Hepatocyte (in vitro differentiated cells): ENCODE measurements around the gene CCDC188. TPM values are rescaled to one million over a fixed set of nuclear protein-coding genes. Genes with fewer than 3 reads are reported as not detected.

Source experiments
- DNase-seq: peaks from one replicate; pipeline ENCODE4 v3.0.0-alpha.2; 2016; ENCODE audit warnings: low spot score
- H2AFZ ChIP-seq: fragments of 200-600 bp; sonication (generic); 2 replicates; pipeline ENCODE4 v1.6.0; 2016; ENCODE audit warnings: antibody characterized with exemption, mild to moderate bottlenecking
- H3K27ac ChIP-seq: fragments of 200-600 bp; sonication (generic); 2 replicates; pipeline ENCODE4 v1.5.1; 2016; ENCODE audit warnings: mild to moderate bottlenecking
- H3K27me3 ChIP-seq: fragments of 200-600 bp; sonication (generic); 2 replicates; pipeline ENCODE4 v1.6.1; 2016
- H3K36me3 ChIP-seq: fragments of 200-600 bp; sonication (generic); replicated peaks from 2 replicates; pipeline ENCODE4 v1.5.1; 2016; ENCODE audit warnings: low read depth; ENCODE audit not compliant: insufficient read depth
- H3K4me1 ChIP-seq: fragments of 200-600 bp; sonication (generic); 2 replicates; pipeline ENCODE4 v1.5.1; 2016; ENCODE audit warnings: mild to moderate bottlenecking, moderate library complexity; ENCODE audit not compliant: insufficient read depth
- H3K4me2 ChIP-seq: fragments of 200-600 bp; sonication (generic); 2 replicates; pipeline ENCODE4 v1.6.0; 2016
- H3K4me3 ChIP-seq: fragments of 200-600 bp; sonication (generic); 2 replicates; pipeline ENCODE4 v1.5.1; 2016; ENCODE audit warnings: mild to moderate bottlenecking
- H3K79me2 ChIP-seq: fragments of 200-600 bp; sonication (generic); 2 replicates; pipeline ENCODE4 v1.6.0; 2017; ENCODE audit warnings: mild to moderate bottlenecking
- H3K9me2 ChIP-seq: fragments of 200-600 bp; sonication (generic); replicated peaks from 2 replicates; pipeline ENCODE4 v1.6.0; 2017; ENCODE audit warnings: mild to moderate bottlenecking; ENCODE audit not compliant: insufficient read depth
- H3K9me3 ChIP-seq: fragments of 200-600 bp; sonication (generic); 2 replicates; pipeline ENCODE4 v1.5.1; 2016; ENCODE audit warnings: low read depth, mild to moderate bottlenecking
- H4K20me1 ChIP-seq: fragments of 200-600 bp; sonication (generic); 2 replicates; pipeline ENCODE4 v1.6.0; 2016; ENCODE audit warnings: mild to moderate bottlenecking; ENCODE audit not compliant: insufficient read depth, poor library complexity, severe bottlenecking
- EZH2 ChIP-seq: fragments of 200-600 bp; sonication (generic); IDR thresholded peaks from 2 replicates; pipeline ENCODE4 v1.6.1; 2016; ENCODE audit warnings: antibody characterized with exemption, mild to moderate bottlenecking, borderline replicate concordance
- EZH2phosphoT487 ChIP-seq: fragments of 200-600 bp; sonication (generic); IDR thresholded peaks from one replicate; pipeline ENCODE4 v1.6.1; 2018; ENCODE audit warnings: antibody characterized with exemption, mild to moderate bottlenecking, low read depth, moderate library complexity; ENCODE audit not compliant: unreplicated experiment, severe bottlenecking
- WGBS: methylation state at CpG from one replicate; pipeline ENCODE4 v1.1.6; 2016; ENCODE audit warnings: low lambda C conversion rate; ENCODE audit errors: missing lambda C conversion rate; 5-methylcytosine and 5-hydroxymethylcytosine counted together
- polyA plus RNA-seq: library from polyadenylated mRNA; unstranded; fragments of >200 nt; fragmentation: Nextera tagmentation; extraction: Ambion mirVana; gene quantifications from 2 replicates; pipeline ENCODE4 v1.2.1, GENCODE V29; 2016
- total RNA-seq: library from RNA; depleted of rRNA; stranded (reverse); fragments of >200 nt; gene quantifications from 2 replicates; pipeline ENCODE4 v1.2.3, GENCODE V29; 2014
- TF ChIP-seq, protein P1 (sequence below): fragments of 200-600 bp; sonication (generic); IDR thresholded peaks from 2 replicates; pipeline ENCODE4 v1.5.1; 2016; ENCODE audit warnings: antibody characterized with exemption, mild to moderate bottlenecking; ENCODE audit not compliant: poor library complexity

CCDC188 gene
- total and polyA plus RNA-seq, 2 experiments from 2014 or later = not detected

DNA sequence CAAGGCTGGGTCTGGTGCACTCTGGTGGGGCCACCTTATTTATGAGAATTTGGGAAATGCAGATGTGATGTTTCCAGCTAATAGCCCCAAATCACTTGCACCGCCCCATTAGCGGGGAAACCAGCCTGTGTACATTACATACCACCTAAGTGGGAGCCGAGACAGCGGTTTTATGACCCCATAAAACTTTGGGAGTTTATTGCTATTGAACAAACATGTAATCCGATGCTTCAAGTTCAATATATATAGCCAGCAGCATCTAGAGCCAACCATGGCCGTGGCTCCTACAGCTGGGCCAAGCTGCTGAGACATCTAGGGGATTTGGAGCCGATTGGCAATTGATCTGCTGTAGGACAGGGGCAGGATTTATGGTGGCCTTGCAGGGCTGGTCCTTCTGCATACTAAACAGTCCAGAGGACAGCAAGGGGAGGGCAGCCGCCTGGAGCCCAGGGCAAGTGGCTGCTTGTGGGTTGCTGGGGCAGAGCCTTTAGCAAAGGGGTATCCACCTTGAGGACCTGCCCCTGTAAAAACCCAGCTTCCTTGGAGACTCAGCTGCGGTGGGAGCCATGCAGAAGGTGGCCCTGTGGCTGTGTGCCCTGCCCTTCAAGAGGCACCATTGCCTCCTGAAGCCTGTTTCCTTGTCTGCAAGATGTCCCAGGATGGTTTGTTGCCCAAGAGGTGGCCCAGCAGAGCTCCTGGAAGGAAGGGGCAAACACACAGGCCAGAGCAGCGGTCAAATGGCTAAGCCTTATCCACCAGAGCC lies 47.9 kb upstream of the CCDC188 start:
- no peak for TF ChIP-seq EZH2phosphoT487
- TF ChIP-seq, protein P1, sequence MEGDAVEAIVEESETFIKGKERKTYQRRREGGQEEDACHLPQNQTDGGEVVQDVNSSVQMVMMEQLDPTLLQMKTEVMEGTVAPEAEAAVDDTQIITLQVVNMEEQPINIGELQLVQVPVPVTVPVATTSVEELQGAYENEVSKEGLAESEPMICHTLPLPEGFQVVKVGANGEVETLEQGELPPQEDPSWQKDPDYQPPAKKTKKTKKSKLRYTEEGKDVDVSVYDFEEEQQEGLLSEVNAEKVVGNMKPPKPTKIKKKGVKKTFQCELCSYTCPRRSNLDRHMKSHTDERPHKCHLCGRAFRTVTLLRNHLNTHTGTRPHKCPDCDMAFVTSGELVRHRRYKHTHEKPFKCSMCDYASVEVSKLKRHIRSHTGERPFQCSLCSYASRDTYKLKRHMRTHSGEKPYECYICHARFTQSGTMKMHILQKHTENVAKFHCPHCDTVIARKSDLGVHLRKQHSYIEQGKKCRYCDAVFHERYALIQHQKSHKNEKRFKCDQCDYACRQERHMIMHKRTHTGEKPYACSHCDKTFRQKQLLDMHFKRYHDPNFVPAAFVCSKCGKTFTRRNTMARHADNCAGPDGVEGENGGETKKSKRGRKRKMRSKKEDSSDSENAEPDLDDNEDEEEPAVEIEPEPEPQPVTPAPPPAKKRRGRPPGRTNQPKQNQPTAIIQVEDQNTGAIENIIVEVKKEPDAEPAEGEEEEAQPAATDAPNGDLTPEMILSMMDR = no peak
- no peak for TF ChIP-seq EZH2
- no peak overlapping the region for H3K4me3 ChIP-seq
- H3K27ac ChIP-seq = no peak overlapping the region
- H3K9me2 ChIP-seq = no peaks in the 10 kb centered on the region
- no peaks in the 10 kb centered on the region for H3K9me3 ChIP-seq
- no peaks in the 10 kb centered on the region for H3K36me3 ChIP-seq
- no peaks in the 10 kb centered on the region for H3K79me2 ChIP-seq
- 40% methylated on average over 10 of the region's 10 CpGs for WGBS
- peak overlapping the region; percentile 7 for H3K4me2 ChIP-seq
- no peak overlapping the region for H2AFZ ChIP-seq
- H3K27me3 ChIP-seq = no peaks in the 10 kb centered on the region
- H4K20me1 ChIP-seq = no peaks in the 10 kb centered on the region
- H3K4me1 ChIP-seq = peaks cover 17% of the 10 kb centered on the region
- DNase-seq = peak; percentile 51

DNA sequence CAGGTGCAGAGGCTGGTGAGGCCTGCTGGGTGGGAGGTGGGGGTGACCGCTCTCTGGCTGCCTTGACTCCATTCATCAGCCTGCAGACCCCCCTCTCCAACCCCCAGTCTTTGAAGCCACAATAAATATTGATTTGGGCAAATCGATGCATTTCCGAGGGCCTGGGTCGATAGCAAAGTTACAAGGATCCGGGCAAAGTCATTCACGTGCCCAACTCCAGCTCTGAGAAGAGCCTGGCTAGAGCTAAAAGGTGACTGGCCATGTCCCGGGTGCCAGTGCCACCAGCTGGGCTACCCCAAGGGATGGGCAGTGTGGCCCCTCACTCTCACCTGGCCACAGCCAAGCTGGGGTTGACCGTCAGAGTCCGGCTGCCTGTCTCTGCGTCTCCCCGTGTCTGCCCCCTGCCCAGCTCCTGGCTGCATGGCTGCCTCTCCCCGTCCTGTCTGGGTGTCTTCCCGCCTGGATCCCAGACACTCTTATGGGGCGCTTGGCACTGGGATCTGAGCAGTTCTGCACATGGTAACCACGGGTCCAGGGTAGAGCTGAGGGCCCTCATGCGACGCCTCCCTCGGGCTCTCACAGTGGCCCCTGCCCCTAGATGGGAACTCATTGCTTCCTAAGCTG lies 46.7 kb upstream of the CCDC188 start:
- Histone ChIP-seq H4K20me1 (no peaks in the 10 kb centered on the region), H3K9me3 (no peaks in the 10 kb centered on the region), H3K4me1 (peaks cover 4% of the 10 kb centered on the region), H3K4me3 (no peak overlapping the region), H3K27ac (no peak overlapping the region), H3K9me2 (no peaks in the 10 kb centered on the region), H3K27me3 (no peaks in the 10 kb centered on the region), H3K4me2 (no peak overlapping the region), H3K79me2 (no peaks in the 10 kb centered on the region), H3K36me3 (no peaks in the 10 kb centered on the region), H2AFZ (no peak overlapping the region)
- 88% methylated on average over 16 of the region's 18 CpGs for WGBS
- DNase-seq = no peak
- no peak for TF ChIP-seq EZH2phosphoT487
- TF ChIP-seq, protein P1 = no peak
- no peak for TF ChIP-seq EZH2

DNA sequence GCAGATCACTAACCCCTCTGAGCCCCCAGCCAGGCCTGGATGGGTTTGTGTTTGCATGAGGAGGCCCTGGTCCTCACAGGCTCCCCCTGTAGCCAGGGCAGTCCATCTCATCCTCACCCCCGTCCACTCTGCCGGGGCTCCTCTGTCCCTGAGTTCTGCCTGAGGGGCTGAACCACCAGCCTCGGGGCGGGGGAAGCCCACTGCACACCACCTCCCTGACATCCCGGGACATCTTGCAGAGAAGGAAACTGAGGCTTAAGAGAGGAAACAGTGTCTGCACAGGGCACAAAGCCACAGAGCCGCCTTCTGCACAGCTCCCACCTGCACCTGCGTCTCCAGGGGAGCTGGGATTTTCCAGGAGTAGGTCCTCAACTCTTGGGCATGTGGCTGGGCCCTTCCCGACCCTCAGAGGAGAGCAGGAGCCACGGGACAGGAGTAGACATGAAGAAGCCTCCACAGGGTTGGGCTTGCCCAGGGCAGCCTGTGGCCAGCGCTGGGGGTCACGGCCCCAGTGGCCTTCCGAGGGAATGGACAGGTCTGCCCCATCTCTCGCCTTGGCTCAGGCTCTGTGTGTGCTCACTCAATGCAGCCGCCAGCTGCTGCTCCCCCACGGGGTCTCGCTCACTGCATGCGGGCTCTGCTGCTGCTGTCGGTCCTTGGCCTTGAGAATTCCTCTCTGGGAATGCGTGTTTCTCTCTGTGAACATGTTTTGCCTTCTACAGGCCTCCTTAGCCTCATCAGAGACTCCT lies 45.4 kb upstream of the CCDC188 start:
- no peak overlapping the region for H3K4me2 ChIP-seq
- no peaks in the 10 kb centered on the region for H3K9me2 ChIP-seq

More for the DNA sequence above, 45.4 kb upstream of the CCDC188 start:
- H3K4me3 ChIP-seq = no peak overlapping the region
- WGBS = 81% methylated on average over 19 of the region's 19 CpGs
- H2AFZ ChIP-seq = no peak overlapping the region
- no peaks in the 10 kb centered on the region for H3K36me3 ChIP-seq
- no peak for DNase-seq
- H3K4me1 ChIP-seq = peaks cover 4% of the 10 kb centered on the region
- H3K27ac ChIP-seq = no peak overlapping the region
- H3K79me2 ChIP-seq = no peaks in the 10 kb centered on the region
- no peaks in the 10 kb centered on the region for H3K27me3 ChIP-seq
- no peak for TF ChIP-seq EZH2
- TF ChIP-seq EZH2phosphoT487 = no peak
- TF ChIP-seq, protein P1 = no peak
- H4K20me1 ChIP-seq = no peaks in the 10 kb centered on the region
- no peaks in the 10 kb centered on the region for H3K9me3 ChIP-seq
